HepG2 (cell line): ENCODE results near the gene TSPYL4. TPM values are rescaled to one million over a fixed set of nuclear protein-coding genes. Genes with fewer than 3 reads are reported as not detected.

ENCODE experiments used
- ATAC-seq: fragments of 200-7000 bp; cut with Tn5 transposase; 3 replicates; pipeline ENCODE4 v1.9.1; 2020; ENCODE audit warnings: mild to moderate bottlenecking, moderate library complexity
- BruUV-seq: library from RNA; stranded (reverse); fragments of 400-500 nt; replicated peaks from 2 replicates; lab custom pipeline; 2021; lab: Mats Ljungman, UMichigan
- CTCF ChIA-PET: fragments of 300-600 bp; formaldehyde crosslinking; extraction: SDS; loops from one replicate; lab custom pipeline; 2021; ENCODE audit warnings: low total read pairs, inconsistent platforms, low intra/inter-chr PET ratio; lab: Yijun Ruan, JAX
- POLR2A ChIA-PET: fragments of 350-600 bp; sonication (Branson Sonifier 250); formaldehyde crosslinking; loops from one replicate; lab custom pipeline; 2020; ENCODE audit warnings: antibody characterized with exemption, inconsistent platforms; lab: Yijun Ruan, JAX
- DNase-seq: peaks from one replicate; pipeline ENCODE4 v3.0.0-alpha.2; 2015; ENCODE audit warnings: low spot score
- FAIRE-seq: peaks from 3 replicates; lab custom pipeline; 2011; peaks lifted over from hg19 to GRCh38; lab: Jason Lieb, UNC
- H2AFZ ChIP-seq: one replicate; pipeline ENCODE4 v1.6.1; 2011; ENCODE audit warnings: low read length, inconsistent platforms
- H3K27ac ChIP-seq: fragments of 300-600 bp; 3 replicates; pipeline ENCODE4 v1.8.0; 2011; ENCODE audit warnings: mixed run types, mild to moderate bottlenecking, mixed read lengths, low read length, inconsistent platforms; ENCODE audit not compliant: insufficient read depth; ENCODE audit errors: extremely low read length
- H3K27me3 ChIP-seq, 2 experiments: fragments of 200-600 bp in 1 of 2; 2 replicates in 1 of 2; 3 replicates in 1 of 2; pipeline versions ENCODE4 v1.6.0 to v1.8.0; 2011; ENCODE audit warnings: low read length in 2 of 2, mild to moderate bottlenecking in 2 of 2, moderate library complexity in 2 of 2, inconsistent platforms in 1 of 2; ENCODE audit not compliant: insufficient read depth in 2 of 2, control insufficient read depth in 1 of 2
- H3K36me3 ChIP-seq, 2 experiments: fragments of 200-600 bp in 1 of 2; replicated peaks in 1 of 2; 2 replicates in 1 of 2; 3 replicates in 1 of 2; pipeline versions ENCODE4 v1.5.1 to v1.8.0; 2011; ENCODE audit warnings: low read length in 2 of 2, inconsistent platforms in 1 of 2; ENCODE audit not compliant: insufficient read depth in 2 of 2, control insufficient read depth in 1 of 2
- H3K4me1 ChIP-seq: 2 replicates; pipeline ENCODE4 v1.5.1; 2012; ENCODE audit warnings: low read length, inconsistent platforms; ENCODE audit not compliant: insufficient read depth
- H3K4me2 ChIP-seq: 2 replicates; pipeline ENCODE4 v1.6.0; 2011; ENCODE audit warnings: low read depth, low read length, inconsistent platforms
- H3K4me3 ChIP-seq, 3 experiments: fragments of 200-600 bp in 1 of 3; sonication (generic), shearing (Covaris generic) in 1 of 3; replicated peaks in 1 of 3; 2 replicates each; pipeline ENCODE4 v1.5.1; 2011 to 2016; ENCODE audit warnings: low read length in 3 of 3, inconsistent platforms in 2 of 3, low read depth in 2 of 3, mild to moderate bottlenecking in 2 of 3, control low read depth in 1 of 3, mixed read lengths in 1 of 3; ENCODE audit not compliant: insufficient read depth in 1 of 3
- H3K79me2 ChIP-seq: one replicate; pipeline ENCODE4 v1.6.1; 2011; ENCODE audit warnings: low read length, inconsistent platforms; ENCODE audit not compliant: insufficient read depth
- H3K9ac ChIP-seq: 2 replicates; pipeline ENCODE4 v1.6.0; 2011; ENCODE audit warnings: mild to moderate bottlenecking, low read depth, low read length, inconsistent platforms; ENCODE audit not compliant: insufficient read depth
- H3K9me3 ChIP-seq: 2 replicates; pipeline ENCODE4 v1.5.1; 2012; ENCODE audit warnings: mild to moderate bottlenecking, low read length
- H4K20me1 ChIP-seq: 2 replicates; pipeline ENCODE4 v1.6.0; 2011; ENCODE audit warnings: inconsistent platforms, mild to moderate bottlenecking, low read length, moderate library complexity; ENCODE audit not compliant: insufficient read depth
- AFF4 ChIP-seq: sonication (generic); formaldehyde crosslinking; IDR thresholded peaks from 2 replicates; pipeline ENCODE4 v1.4.0; 2020; ENCODE audit warnings: missing genetic modification reagents
- CEBPG ChIP-seq: IDR thresholded peaks from 2 replicates; pipeline ENCODE4 v1.6.1; 2016
- MEIS1 ChIP-seq: sonication (generic); formaldehyde crosslinking; IDR thresholded peaks from 2 replicates; pipeline ENCODE4 v1.9.0; 2021; ENCODE audit warnings: mild to moderate bottlenecking, missing genetic modification reagents, moderate library complexity, borderline replicate concordance
- REXO4 ChIP-seq: sonication (generic); formaldehyde crosslinking; IDR thresholded peaks from 2 replicates; pipeline ENCODE4 v1.8.0; 2022; ENCODE audit warnings: missing genetic modification reagents, mild to moderate bottlenecking, borderline replicate concordance
- SKI ChIP-seq: fragments of 450-650 bp; IDR thresholded peaks from one replicate; pipeline ENCODE4 v1.6.1; 2018; ENCODE audit warnings: mild to moderate bottlenecking; ENCODE audit not compliant: partially characterized antibody
- SMARCE1 ChIP-seq: fragments of 450-650 bp; IDR thresholded peaks from 2 replicates; pipeline ENCODE4 v1.6.1; 2017; ENCODE audit warnings: borderline replicate concordance
- SNAI1 ChIP-seq: sonication (generic); formaldehyde crosslinking; IDR thresholded peaks from 2 replicates; pipeline ENCODE4 v1.5.0; 2020; ENCODE audit warnings: mild to moderate bottlenecking, missing genetic modification reagents, borderline replicate concordance
- TFAP4 ChIP-seq: sonication (generic); IDR thresholded peaks from 2 replicates; pipeline ENCODE4 v1.6.1; 2016; ENCODE audit warnings: low read depth, borderline replicate concordance
- TOE1 ChIP-seq: sonication (generic); formaldehyde crosslinking; IDR thresholded peaks from 2 replicates; pipeline ENCODE4 v1.4.0; 2020; ENCODE audit warnings: mild to moderate bottlenecking, missing genetic modification reagents
- ZBTB7B ChIP-seq: sonication (generic); formaldehyde crosslinking; IDR thresholded peaks from 2 replicates; pipeline ENCODE4 v1.4.0; 2020; ENCODE audit warnings: missing genetic modification reagents
- ZNF33A ChIP-seq: sonication (generic); formaldehyde crosslinking; IDR thresholded peaks from 2 replicates; pipeline ENCODE4 v1.5.1; 2020; ENCODE audit warnings: missing genetic modification reagents, mild to moderate bottlenecking, moderate library complexity, borderline replicate concordance
- ZNF446 ChIP-seq: sonication (generic); formaldehyde crosslinking; IDR thresholded peaks from 2 replicates; pipeline ENCODE4 v1.5.0; 2020; ENCODE audit warnings: mild to moderate bottlenecking, missing genetic modification reagents
- ZNF512 ChIP-seq: sonication (generic); formaldehyde crosslinking; IDR thresholded peaks from 2 replicates; pipeline ENCODE4 v1.4.0; 2020; ENCODE audit warnings: mild to moderate bottlenecking, missing genetic modification reagents
- ZNF652 ChIP-seq: IDR thresholded peaks from 2 replicates; pipeline ENCODE4 v1.6.1; 2016; ENCODE audit warnings: low read depth, borderline replicate concordance
- ZNF839 ChIP-seq: sonication (generic); formaldehyde crosslinking; IDR thresholded peaks from 2 replicates; pipeline ENCODE4 v1.4.0; 2020; ENCODE audit warnings: missing genetic modification reagents, mild to moderate bottlenecking, borderline replicate concordance
- ZSCAN22 ChIP-seq: sonication (generic); formaldehyde crosslinking; IDR thresholded peaks from 2 replicates; pipeline ENCODE4 v1.4.0; 2020; ENCODE audit warnings: mild to moderate bottlenecking, missing genetic modification reagents
- WGBS: methylation state at CpG from one replicate; pipeline ENCODE4 v1.1.6; 2017; ENCODE audit warnings: low lambda C conversion rate; 5-methylcytosine and 5-hydroxymethylcytosine counted together
- in situ Hi-C: cut with HindIII; loops from 2 replicates; pipeline ENCODE4 v1.10.0; 2017; ENCODE audit warnings: low pct_unique_long_range_greater_than_20kb; ENCODE audit not compliant: extremely low pct_ligation_motif_present
- intact Hi-C: fragments of 100-400 bp; cut with micrococcal nuclease; formaldehyde crosslinking; loops from one replicate; pipeline ENCODE4 v1.10.0; 2022; ENCODE audit not compliant: unreplicated experiment
- polyA plus RNA-seq, 8 experiments: library from polyadenylated mRNA; depleted of rRNA in 3 of 8; stranded (reverse) in 7 of 8; unstranded in 1 of 8; fragments of >200 nt; fragmentation: Illumina TruSeq in 4 of 8; extraction: Trizol in 4 of 8; gene quantifications; 2 replicates each; pipeline versions ENCODE4 v1.2.1 to v1.2.3, GENCODE V29; 2011 to 2016; ENCODE audit warnings: low read depth in 4 of 8, missing spikeins in 1 of 8, mixed read lengths in 1 of 8; ENCODE audit not compliant: insufficient read depth in 1 of 8
- total RNA-seq, 5 experiments: library from RNA; depleted of rRNA; stranded (reverse); fragments of >200 nt; fragmentation: Illumina TruSeq; extraction: Trizol; gene quantifications; 2 replicates each; pipeline ENCODE4 v1.2.3, GENCODE V29; 2016; ENCODE audit warnings: low read depth in 1 of 5
- TF ChIP-seq, protein P1 (sequence below): sonication (generic); formaldehyde crosslinking; IDR thresholded peaks from 2 replicates; pipeline ENCODE4 v1.4.0; 2020; ENCODE audit warnings: missing genetic modification reagents

Gene TSPYL4
- total and polyA plus RNA-seq, 2 of the 13 experiments (the other 11 are each of a cell fraction or from before 2014, with no cell fraction given) = 18.0 to 19.7 TPM

DNA sequence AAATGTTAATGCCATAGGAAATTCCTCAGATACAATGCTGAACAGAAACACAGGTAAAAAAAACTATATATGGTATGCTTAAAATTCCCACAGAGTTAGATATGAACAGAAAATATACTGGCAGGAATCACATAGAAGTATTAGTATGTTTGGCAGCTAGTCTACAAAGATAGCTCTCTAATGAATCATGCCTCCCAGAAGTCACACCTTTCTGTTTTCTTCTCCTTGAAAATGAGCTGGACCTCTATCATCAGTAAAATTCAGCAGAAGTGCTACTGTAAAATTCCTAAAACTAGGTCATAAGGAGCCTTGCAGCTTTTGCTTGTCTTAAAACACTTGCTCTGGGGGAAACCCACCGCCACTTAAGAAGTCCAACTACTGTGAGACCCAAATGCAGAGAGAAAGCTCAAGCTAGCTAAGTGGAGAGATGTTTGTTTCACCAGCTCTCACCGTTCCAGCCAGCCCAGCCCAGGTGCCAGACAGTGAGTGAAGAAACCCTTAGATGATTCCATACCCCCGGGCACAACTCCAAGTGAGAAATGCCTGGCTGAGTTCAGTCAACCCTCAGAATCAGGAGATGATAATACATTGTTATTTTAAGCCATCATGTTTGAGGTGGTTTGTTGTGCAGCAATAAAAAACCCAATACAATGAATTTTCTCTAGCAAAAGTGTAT is 43.0 kb downstream of the TSPYL4 start:
- Histone ChIP-seq H3K4me3 (no peak overlapping the region), H3K79me2 (no peaks in the 10 kb centered on the region), H3K27me3 (no peaks in the 10 kb centered on the region), H4K20me1 (no peaks in the 10 kb centered on the region), H3K9me3 (no peaks in the 10 kb centered on the region), H3K4me2 (no peak overlapping the region), H3K4me1 (no peaks in the 10 kb centered on the region), H3K36me3 (no peaks in the 10 kb centered on the region), H3K9ac (no peak overlapping the region), H3K27ac (no peak overlapping the region), H2AFZ (no peak overlapping the region)
- POLR2A ChIA-PET = interaction anchor here (0.7 kb wide), 1 partner anchor 69 kb away, joined by 3 read pairs; the partner anchor contains the start of gene TSPYL1
- 69% methylated on average over 3 of the region's 3 CpGs for WGBS
- in situ Hi-C loops = no loop called here
- BruUV-seq = no TSS peak
- intact Hi-C loops = loop anchor here (10.0 kb wide), 1 partner anchor 96 kb away; no protein-coding TSS in a partner anchor
- DNase-seq = no peak
- no peak for ATAC-seq
- no peak for FAIRE-seq
- CTCF ChIA-PET = no interaction called here
- TF ChIP-seq ZNF652 (CRISPR knock-in tag) = no peak
- no peak for TF ChIP-seq SNAI1 (CRISPR knock-in tag)
- no peak for TF ChIP-seq AFF4 (CRISPR knock-in tag)
- no peak for TF ChIP-seq REXO4
- no peak for TF ChIP-seq ZNF839 (CRISPR knock-in tag)
- no peak for TF ChIP-seq CEBPG (CRISPR knock-in tag)
- no peak for TF ChIP-seq TOE1 (CRISPR knock-in tag)
- TF ChIP-seq, protein P1, sequence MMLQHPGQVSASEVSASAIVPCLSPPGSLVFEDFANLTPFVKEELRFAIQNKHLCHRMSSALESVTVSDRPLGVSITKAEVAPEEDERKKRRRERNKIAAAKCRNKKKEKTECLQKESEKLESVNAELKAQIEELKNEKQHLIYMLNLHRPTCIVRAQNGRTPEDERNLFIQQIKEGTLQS (CRISPR knock-in tag) = no peak
- TF ChIP-seq SMARCE1 = no peak
- no peak for TF ChIP-seq MEIS1 (CRISPR knock-in tag)
- no peak for TF ChIP-seq ZSCAN22 (CRISPR knock-in tag)
- no peak for TF ChIP-seq ZNF446 (CRISPR knock-in tag)
- TF ChIP-seq ZNF33A (CRISPR knock-in tag) = no peak
- TF ChIP-seq SKI = no peak
- TF ChIP-seq ZNF512 = no peak
- TF ChIP-seq TFAP4 = no peak
- TF ChIP-seq ZBTB7B (CRISPR knock-in tag) = no peak
